Measurements from ENCODE around the gene IL1RAPL1.

DNA sequence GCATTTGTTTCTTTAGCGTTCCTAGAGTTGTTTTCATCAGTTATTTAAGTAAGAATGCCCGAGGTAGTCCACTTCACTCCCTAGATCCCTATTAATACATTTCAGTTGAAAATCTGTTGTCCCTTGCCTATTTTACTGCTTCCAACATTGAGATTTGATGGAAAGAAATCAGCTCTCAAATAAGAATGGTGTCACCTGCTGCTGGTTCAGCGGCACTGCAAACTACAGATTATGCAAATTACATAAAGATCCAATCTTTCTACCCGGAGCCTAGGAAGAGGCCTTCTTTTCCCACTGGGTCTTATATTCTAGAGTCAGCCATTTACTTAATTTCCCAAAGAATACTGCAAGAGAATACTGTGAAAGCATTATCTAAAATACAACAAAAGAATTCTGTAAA is 1030.5 kb downstream of the IL1RAPL1 start:
- no peak for TF ChIP-seq EP300 (IDR thresholded peaks at IDR 0.05; ENCODE audit: borderline replicate concordance in 1 of 2, low read depth in 1 of 2, low read length in 1 of 2)
- no peak for TF ChIP-seq POLR2AphosphoS5 (IDR thresholded peaks at IDR 0.05; ENCODE audit: low read depth, low read length)
- TF ChIP-seq, protein P1, sequence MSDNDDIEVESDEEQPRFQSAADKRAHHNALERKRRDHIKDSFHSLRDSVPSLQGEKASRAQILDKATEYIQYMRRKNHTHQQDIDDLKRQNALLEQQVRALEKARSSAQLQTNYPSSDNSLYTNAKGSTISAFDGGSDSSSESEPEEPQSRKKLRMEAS (IDR thresholded peaks at IDR 0.05; ENCODE audit: low read depth), result no peak
- TF ChIP-seq CTCF (IDR thresholded peaks at IDR 0.05), result peak; percentile 59
- TF ChIP-seq EZH2phosphoT487 (IDR thresholded peaks at IDR 0.05; ENCODE audit: borderline replicate concordance, low read depth), result no peak
- TF ChIP-seq SMC3 (IDR thresholded peaks at IDR 0.05; ENCODE audit: low read depth, low read length), result peak; percentile 17; the same call in 1 of the 2 replicates
- no peak for TF ChIP-seq GABPA (IDR thresholded peaks at IDR 0.05; ENCODE audit: low read depth)
- TF ChIP-seq NFIC (IDR thresholded peaks at IDR 0.05; ENCODE audit: borderline replicate concordance), result no peak
- peak; percentile 42 for TF ChIP-seq RAD21 (IDR thresholded peaks at IDR 0.05; ENCODE audit: low read length)
- no peak for TF ChIP-seq RCOR1 (IDR thresholded peaks at IDR 0.05; ENCODE audit: low read length)
- TF ChIP-seq, protein P2, sequence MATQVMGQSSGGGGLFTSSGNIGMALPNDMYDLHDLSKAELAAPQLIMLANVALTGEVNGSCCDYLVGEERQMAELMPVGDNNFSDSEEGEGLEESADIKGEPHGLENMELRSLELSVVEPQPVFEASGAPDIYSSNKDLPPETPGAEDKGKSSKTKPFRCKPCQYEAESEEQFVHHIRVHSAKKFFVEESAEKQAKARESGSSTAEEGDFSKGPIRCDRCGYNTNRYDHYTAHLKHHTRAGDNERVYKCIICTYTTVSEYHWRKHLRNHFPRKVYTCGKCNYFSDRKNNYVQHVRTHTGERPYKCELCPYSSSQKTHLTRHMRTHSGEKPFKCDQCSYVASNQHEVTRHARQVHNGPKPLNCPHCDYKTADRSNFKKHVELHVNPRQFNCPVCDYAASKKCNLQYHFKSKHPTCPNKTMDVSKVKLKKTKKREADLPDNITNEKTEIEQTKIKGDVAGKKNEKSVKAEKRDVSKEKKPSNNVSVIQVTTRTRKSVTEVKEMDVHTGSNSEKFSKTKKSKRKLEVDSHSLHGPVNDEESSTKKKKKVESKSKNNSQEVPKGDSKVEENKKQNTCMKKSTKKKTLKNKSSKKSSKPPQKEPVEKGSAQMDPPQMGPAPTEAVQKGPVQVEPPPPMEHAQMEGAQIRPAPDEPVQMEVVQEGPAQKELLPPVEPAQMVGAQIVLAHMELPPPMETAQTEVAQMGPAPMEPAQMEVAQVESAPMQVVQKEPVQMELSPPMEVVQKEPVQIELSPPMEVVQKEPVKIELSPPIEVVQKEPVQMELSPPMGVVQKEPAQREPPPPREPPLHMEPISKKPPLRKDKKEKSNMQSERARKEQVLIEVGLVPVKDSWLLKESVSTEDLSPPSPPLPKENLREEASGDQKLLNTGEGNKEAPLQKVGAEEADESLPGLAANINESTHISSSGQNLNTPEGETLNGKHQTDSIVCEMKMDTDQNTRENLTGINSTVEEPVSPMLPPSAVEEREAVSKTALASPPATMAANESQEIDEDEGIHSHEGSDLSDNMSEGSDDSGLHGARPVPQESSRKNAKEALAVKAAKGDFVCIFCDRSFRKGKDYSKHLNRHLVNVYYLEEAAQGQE (IDR thresholded peaks at IDR 0.05; ENCODE audit: low read depth, low read length), result no peak

Data from SK-N-SH (cell line).